IMR-90 (cell line): ENCODE results near the gene HOXA10. TPM values are rescaled to one million over a fixed set of nuclear protein-coding genes. Genes with fewer than 3 reads are reported as not detected.

ENCODE experiments used
- ATAC-seq: fragments of 200-7000 bp; cut with Tn5 transposase; 2 replicates; pipeline ENCODE4 v1.9.1; 2020; ENCODE audit warnings: low read depth, mild to moderate bottlenecking, moderate library complexity
- BruUV-seq: library from RNA; stranded (reverse); fragments of 400-500 nt; replicated peaks from 2 replicates; lab custom pipeline; 2021; lab: Mats Ljungman, UMichigan
- CTCF ChIA-PET: fragments of 300-600 bp; formaldehyde crosslinking; extraction: SDS; loops from one replicate; lab custom pipeline; 2021; ENCODE audit warnings: antibody characterized with exemption; lab: Yijun Ruan, JAX
- POLR2A ChIA-PET: fragments of 300-600 bp; sonication (Branson Sonifier 250); formaldehyde crosslinking; loops from one replicate; lab custom pipeline; 2022; ENCODE audit warnings: antibody characterized with exemption; ENCODE audit not compliant: unreplicated experiment; lab: Charles Lee
- DNase-seq: peaks from one replicate; pipeline ENCODE4 v3.0.0; 2013
- H2AFZ ChIP-seq: replicated peaks from 2 replicates; pipeline ENCODE3; 2013; ENCODE audit warnings: low read length, mild to moderate bottlenecking; ENCODE audit not compliant: poor library complexity
- H2AK5ac ChIP-seq: 2 replicates; pipeline ENCODE4 v1.6.1; 2013; ENCODE audit warnings: low read depth, low read length, inconsistent platforms
- H2AK9ac ChIP-seq: replicated peaks from 2 replicates; pipeline ENCODE3; 2013; ENCODE audit warnings: mild to moderate bottlenecking, low read depth, low read length, moderate library complexity; ENCODE audit not compliant: poor library complexity
- H2BK120ac ChIP-seq: 2 replicates; pipeline ENCODE4 v1.6.1; 2013; ENCODE audit warnings: low read depth, low read length, inconsistent platforms
- H2BK15ac ChIP-seq: 3 replicates; pipeline ENCODE4 v1.6.1; 2013; ENCODE audit warnings: low read depth, low read length, inconsistent platforms
- H2BK20ac ChIP-seq: 2 replicates; pipeline ENCODE4 v1.6.1; 2013; ENCODE audit warnings: low read depth, mild to moderate bottlenecking, inconsistent platforms, low read length, moderate library complexity
- H2BK5ac ChIP-seq: 2 replicates; pipeline ENCODE4 v1.6.1; 2013; ENCODE audit warnings: mild to moderate bottlenecking, low read depth, low read length, inconsistent platforms; ENCODE audit not compliant: poor library complexity, severe bottlenecking
- H3K14ac ChIP-seq: replicated peaks from 2 replicates; pipeline ENCODE4 v1.6.1; 2013; ENCODE audit warnings: low read depth, low read length, inconsistent platforms
- H3K18ac ChIP-seq: 2 replicates; pipeline ENCODE4 v1.6.1; 2013; ENCODE audit warnings: low read depth, low read length, control low read depth
- H3K23ac ChIP-seq: 2 replicates; pipeline ENCODE4 v1.6.1; 2013; ENCODE audit warnings: low read depth, low read length, inconsistent platforms
- H3K27ac ChIP-seq: 2 replicates; pipeline ENCODE4 v1.5.1; 2013; ENCODE audit warnings: mild to moderate bottlenecking, control low read depth, low read length; ENCODE audit not compliant: insufficient read depth
- H3K27me3 ChIP-seq: 2 replicates; pipeline ENCODE4 v1.6.1; 2013; ENCODE audit warnings: low read length; ENCODE audit not compliant: control insufficient read depth, insufficient read depth
- H3K36me3 ChIP-seq: 2 replicates; pipeline ENCODE4 v1.6.1; 2013; ENCODE audit warnings: low read length, mixed read lengths; ENCODE audit not compliant: control insufficient read depth, insufficient read depth
- H3K4ac ChIP-seq: 2 replicates; pipeline ENCODE4 v1.6.1; 2013; ENCODE audit warnings: low read depth, low read length, inconsistent platforms
- H3K4me1 ChIP-seq: 2 replicates; pipeline ENCODE4 v1.6.1; 2013; ENCODE audit warnings: low read length, mixed read lengths; ENCODE audit not compliant: control insufficient read depth, insufficient read depth
- H3K4me2 ChIP-seq: 2 replicates; pipeline ENCODE4 v1.6.1; 2013; ENCODE audit warnings: low read depth, mild to moderate bottlenecking, control low read depth, low read length, moderate library complexity
- H3K4me3 ChIP-seq: 2 replicates; pipeline ENCODE4 v1.5.1; 2013; ENCODE audit warnings: low read depth, mild to moderate bottlenecking, control low read depth, low read length, moderate library complexity; ENCODE audit not compliant: insufficient read depth
- H3K56ac ChIP-seq: 2 replicates; pipeline ENCODE4 v1.6.1; 2013; ENCODE audit warnings: low read length, inconsistent platforms; ENCODE audit not compliant: insufficient read depth; ENCODE audit errors: extremely low read depth
- H3K79me1 ChIP-seq, 2 experiments: 2 replicates each; pipeline ENCODE4 v1.6.1; 2013; ENCODE audit warnings: low read length in 2 of 2, inconsistent platforms in 1 of 2, low read depth in 1 of 2
- H3K9ac ChIP-seq: 2 replicates; pipeline ENCODE4 v1.6.1; 2013; ENCODE audit warnings: low read depth, low read length, control low read depth
- H3K9me1 ChIP-seq: 2 replicates; pipeline ENCODE4 v1.6.1; 2013; ENCODE audit warnings: low read length, inconsistent platforms; ENCODE audit not compliant: insufficient read depth
- H3K9me3 ChIP-seq: 2 replicates; pipeline ENCODE4 v1.6.1; 2013; ENCODE audit warnings: low read length; ENCODE audit not compliant: control insufficient read depth, insufficient read depth
- H4K20me1 ChIP-seq: 2 replicates; pipeline ENCODE4 v1.6.1; 2013; ENCODE audit warnings: low read length, inconsistent platforms; ENCODE audit not compliant: insufficient read depth
- H4K5ac ChIP-seq: 2 replicates; pipeline ENCODE4 v1.6.1; 2013; ENCODE audit warnings: mild to moderate bottlenecking, low read depth, low read length, control low read depth
- H4K8ac ChIP-seq, 2 experiments: 2 replicates each; pipeline ENCODE4 v1.6.1; 2013; ENCODE audit warnings: low read depth in 2 of 2, low read length in 2 of 2, control low read depth in 1 of 2, inconsistent platforms in 1 of 2
- H4K91ac ChIP-seq: 2 replicates; pipeline ENCODE4 v1.6.1; 2013; ENCODE audit warnings: low read depth, low read length, inconsistent platforms; ENCODE audit not compliant: insufficient read depth
- BHLHE40 ChIP-seq: fragments of 150-350 bp; IDR thresholded peaks from 2 replicates; pipeline ENCODE4 v1.6.1; 2016; ENCODE audit warnings: mild to moderate bottlenecking, low read depth, low read length
- CEBPB ChIP-seq: IDR thresholded peaks from 2 replicates; pipeline ENCODE4 v1.6.1; 2012; ENCODE audit warnings: low read depth, low read length, improper control_type of control experiment
- CHD1 ChIP-seq: IDR thresholded peaks from 2 replicates; pipeline ENCODE4 v1.6.1; 2012; ENCODE audit warnings: low read depth, low read length, improper control_type of control experiment
- ELK1 ChIP-seq: fragments of 150-350 bp; IDR thresholded peaks from 2 replicates; pipeline ENCODE4 v1.6.1; 2016; ENCODE audit warnings: low read depth, mild to moderate bottlenecking, low read length, moderate library complexity, borderline replicate concordance
- FOS ChIP-seq: fragments of 150-350 bp; IDR thresholded peaks from 2 replicates; pipeline ENCODE4 v1.6.1; 2016; ENCODE audit warnings: low read depth, low read length
- MAFK ChIP-seq: IDR thresholded peaks from 2 replicates; pipeline ENCODE4 v1.6.1; 2012; ENCODE audit warnings: low read depth, low read length, improper control_type of control experiment
- MAZ ChIP-seq: IDR thresholded peaks from 2 replicates; pipeline ENCODE4 v1.6.1; 2012; ENCODE audit warnings: low read depth, mild to moderate bottlenecking, low read length, improper control_type of control experiment, moderate library complexity, borderline replicate concordance
- MXI1 ChIP-seq: IDR thresholded peaks from 2 replicates; pipeline ENCODE4 v1.6.1; 2012; ENCODE audit warnings: low read depth, mild to moderate bottlenecking, low read length, moderate library complexity, borderline replicate concordance
- POLR2A ChIP-seq: IDR thresholded peaks from 2 replicates; pipeline ENCODE4 v1.6.1; 2012; ENCODE audit warnings: mild to moderate bottlenecking, low read depth, low read length
- RAD21 ChIP-seq: IDR thresholded peaks from 2 replicates; pipeline ENCODE4 v1.6.1; 2012; ENCODE audit warnings: low read length, improper control_type of control experiment
- RCOR1 ChIP-seq: IDR thresholded peaks from 2 replicates; pipeline ENCODE4 v1.6.1; 2012; ENCODE audit warnings: mild to moderate bottlenecking, low read length, improper control_type of control experiment; ENCODE audit not compliant: insufficient replicate concordance
- RFX5 ChIP-seq: IDR thresholded peaks from 2 replicates; pipeline ENCODE4 v1.8.0; 2012; ENCODE audit warnings: low read depth, mild to moderate bottlenecking, low read length, moderate library complexity
- SMC3 ChIP-seq: fragments of 150-350 bp; IDR thresholded peaks from 2 replicates; pipeline ENCODE4 v1.6.1; 2016; ENCODE audit warnings: low read depth, mild to moderate bottlenecking, antibody characterized with exemption, low read length, moderate library complexity
- USF2 ChIP-seq: fragments of 150-350 bp; IDR thresholded peaks from 2 replicates; pipeline ENCODE4 v1.6.1; 2017; ENCODE audit warnings: mild to moderate bottlenecking, antibody characterized with exemption, low read length, low read depth
- WGBS, 2 experiments: methylation state at CpG; one replicate each; pipeline versions ENCODE4 v1.1.5 to v1.1.7; 2013; ENCODE audit warnings: missing lambda C conversion rate in 2 of 2; ENCODE audit not compliant: insufficient read length in 1 of 2; ENCODE audit errors: extremely low coverage in 2 of 2; 5-methylcytosine and 5-hydroxymethylcytosine counted together
- dilution Hi-C: fragments of 300-500 bp; cut with HindIII; formaldehyde crosslinking; loops from one replicate; pipeline ENCODE4 v1.14.3; 2018; ENCODE audit warnings: low sequenced_read_pairs; ENCODE audit not compliant: unreplicated experiment
- in situ Hi-C: fragments of 300-500 bp; cut with MboI; formaldehyde crosslinking; loops from 3 replicates; pipeline ENCODE4 v1.14.3; 2019; ENCODE audit warnings: low sequenced_read_pairs, inconsistent platforms, mixed read lengths
- intact Hi-C: fragments of 100-400 bp; cut with micrococcal nuclease; formaldehyde crosslinking; loops from 2 replicates; pipeline ENCODE4 v1.10.0; 2022
- polyA plus RNA-seq, 3 experiments: library from polyadenylated mRNA; depleted of rRNA; stranded (reverse); fragments of >200 nt; gene quantifications; 2 replicates each; pipeline ENCODE4 v1.2.3, GENCODE V29; 2012; ENCODE audit warnings: low replicate concordance in 1 of 3
- total RNA-seq: library from RNA; depleted of rRNA; stranded (reverse); fragments of >200 nt; gene quantifications from 2 replicates; pipeline ENCODE4 v1.2.3, GENCODE V29; 2012

Gene HOXA10
- total and polyA plus RNA-seq, 2 of the 4 experiments (the other 2 are of a cell fraction) = 0.10 to 0.18 TPM

- WGBS, 2 experiments = 67% methylated on average over 6 of the region's 50 CpGs; no CpG with 5 or more reads in 1 of the 2 experiments
- Histone ChIP-seq H3K56ac (no peak overlapping the region), H3K4me3 (no peak overlapping the region), H3K9ac (no peak overlapping the region), H4K5ac (no peak overlapping the region), H3K4me2 (no peak overlapping the region), H3K18ac (no peak overlapping the region), H4K20me1 (peaks cover 9% of the 10 kb centered on the region; the same call in 1 of the 2 replicates), H2BK5ac (no peak overlapping the region), H3K27ac (no peak overlapping the region), H3K27me3 (peaks cover 84% of the 10 kb centered on the region), H2BK20ac (no peak overlapping the region), H3K36me3 (no peaks in the 10 kb centered on the region), H3K4me1 (no peaks in the 10 kb centered on the region), H3K23ac (no peak overlapping the region), H3K9me3 (peaks cover 22% of the 10 kb centered on the region), H2AK5ac (no peak overlapping the region), H3K9me1 (no peaks in the 10 kb centered on the region), H4K8ac (no peak overlapping the region), H3K79me1 (no peaks in the 10 kb centered on the region), H2BK15ac (no peak overlapping the region), H2AFZ (no peak overlapping the region), H3K4ac (no peak overlapping the region), H4K91ac (no peak overlapping the region), H3K14ac (no peak overlapping the region), H2AK9ac (no peak overlapping the region), H2BK120ac (no peak overlapping the region)
- DNase-seq (no peak), ATAC-seq (no peak)
- ChIA-PET POLR2A (no interaction called here), CTCF (interaction anchor here (1.0 to 1.6 kb wide), 2 partner anchors 16 to 29 kb away, joined by 3 read pairs; no protein-coding TSS in a partner anchor)
- in situ Hi-C loops = no loop called here
- BruUV-seq = no TSS peak
- dilution Hi-C loops = no loop called here
- intact Hi-C loops = loop anchor here (10.0 kb wide), 1 partner anchor 1912 kb away; no protein-coding TSS in a partner anchor
- TF ChIP-seq MXI1 (no peak), RAD21 (no peak), FOS (no peak), MAFK (no peak), BHLHE40 (no peak), ELK1 (no peak), RFX5 (no peak), MAZ (no peak), RCOR1 (no peak), POLR2A (no peak), CEBPB (no peak), SMC3 (no peak), CHD1 (no peak), USF2 (no peak)
Measured at GRCh38 chr7:27166531-27167505, 7.3 kb downstream of the HOXA10 start.
